GM18505 (cell line): ENCODE measurements around the gene FSTL5.
"Not testable (repeated sequence)": the region's sequence is repeated elsewhere in the genome, so short reads cannot be mapped to it uniquely, and the experiment has no call there.

ENCODE experiments used
- ATAC-seq: cut with Tn5 transposase; IDR thresholded peaks from one replicate; pipeline ENCODE4 v1.9.1; 2021; ENCODE audit not compliant: unreplicated experiment
- POLR2A ChIP-seq: IDR thresholded peaks from 4 replicates; pipeline ENCODE4 v1.6.1; 2011; ENCODE audit warnings: borderline replicate concordance; ENCODE audit not compliant: insufficient read depth, insufficient read length; ENCODE audit errors: extremely low read depth

The FSTL5 gene

DNA sequence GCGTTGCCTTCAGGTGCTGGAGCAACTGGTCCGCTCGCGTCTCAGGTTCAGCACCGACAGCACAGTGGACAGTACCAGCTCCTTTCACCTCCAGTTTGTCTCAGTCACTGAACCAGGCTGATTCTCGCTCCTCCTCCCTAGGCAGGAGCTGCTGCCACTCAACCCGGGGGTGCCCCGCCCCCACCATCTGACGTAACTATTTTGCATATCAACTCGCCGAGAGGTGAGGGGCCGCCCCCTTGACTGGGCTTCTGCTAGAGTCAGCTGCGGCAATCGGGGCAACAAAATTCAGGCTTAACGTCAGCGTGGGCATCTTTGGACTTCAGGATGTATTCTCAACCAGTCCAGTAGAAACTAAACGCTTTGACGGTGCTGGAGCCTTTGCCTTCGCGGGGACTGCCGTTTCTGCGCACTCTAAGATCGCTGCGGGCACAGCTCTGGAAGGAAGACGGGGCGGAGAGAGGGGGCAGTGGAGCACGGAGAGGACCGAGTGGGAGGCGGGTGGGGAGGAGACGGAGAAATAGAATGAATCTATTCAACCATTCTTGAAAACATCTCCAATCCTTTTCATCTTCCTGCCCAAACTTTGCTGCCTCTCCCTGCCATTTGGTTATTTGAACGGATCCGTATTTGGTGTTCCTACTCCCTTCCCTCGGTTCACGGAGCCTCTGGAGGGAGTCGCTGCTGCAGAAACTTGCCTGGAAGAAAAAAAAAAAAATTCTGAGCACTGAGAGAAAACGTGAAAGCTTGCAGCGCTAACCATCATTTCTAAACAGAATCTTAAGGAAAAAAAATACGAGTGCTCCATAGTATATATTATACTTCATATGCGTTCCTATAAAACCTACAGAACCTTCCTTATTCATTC is at the start of gene FSTL5:
TSS of gene FSTL5 (minus strand) at position 109 of the 868 bp plus-strand sequence. CDS start 52,604 bp downstream, outside the sequence.
- TF ChIP-seq POLR2A: no peak
- peak; percentile 98 for ATAC-seq

DNA sequence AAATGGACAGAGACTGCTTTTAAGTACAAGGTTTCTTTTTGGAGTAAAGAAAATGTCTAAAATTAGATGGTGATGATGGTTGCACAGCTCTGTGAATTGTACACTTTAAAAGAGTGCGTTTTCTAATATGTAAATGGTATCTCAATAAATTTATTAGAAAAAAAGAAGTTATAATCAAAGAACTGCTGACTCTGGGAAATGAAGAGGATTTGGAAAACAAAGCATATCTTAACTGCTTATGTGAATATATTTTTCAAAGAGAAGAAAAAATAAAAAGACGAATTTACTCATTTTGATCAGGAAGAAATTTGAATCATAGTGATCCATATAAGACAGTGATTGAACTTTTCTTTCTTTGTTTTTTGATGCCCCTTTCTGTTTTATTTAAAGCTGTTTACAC is 45.9 kb upstream of the FSTL5 start:
- no peak for ATAC-seq
- TF ChIP-seq POLR2A: no peak

DNA sequence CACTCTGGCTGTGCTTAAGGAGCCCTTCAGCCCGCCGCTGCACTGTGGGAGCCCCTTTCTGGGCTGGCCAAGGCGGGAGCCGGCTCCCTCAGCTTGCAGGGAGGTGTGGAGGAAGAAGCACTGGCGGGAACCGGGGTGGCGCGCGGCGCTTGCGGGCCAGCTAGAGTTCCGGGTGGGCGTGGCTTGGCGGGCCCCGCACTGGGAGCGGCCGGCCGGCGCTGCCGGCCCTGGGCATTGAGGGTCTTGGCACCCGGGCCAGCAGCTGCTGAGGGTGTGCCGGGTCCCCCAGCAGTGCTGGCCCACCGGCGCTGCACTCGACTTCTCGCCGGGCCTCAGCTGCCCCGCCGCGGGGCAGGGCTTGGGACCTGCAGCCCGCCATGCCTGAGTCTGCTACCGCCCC is 39.7 kb upstream of the FSTL5 start:
- ATAC-seq: not testable (repeated sequence)

DNA sequence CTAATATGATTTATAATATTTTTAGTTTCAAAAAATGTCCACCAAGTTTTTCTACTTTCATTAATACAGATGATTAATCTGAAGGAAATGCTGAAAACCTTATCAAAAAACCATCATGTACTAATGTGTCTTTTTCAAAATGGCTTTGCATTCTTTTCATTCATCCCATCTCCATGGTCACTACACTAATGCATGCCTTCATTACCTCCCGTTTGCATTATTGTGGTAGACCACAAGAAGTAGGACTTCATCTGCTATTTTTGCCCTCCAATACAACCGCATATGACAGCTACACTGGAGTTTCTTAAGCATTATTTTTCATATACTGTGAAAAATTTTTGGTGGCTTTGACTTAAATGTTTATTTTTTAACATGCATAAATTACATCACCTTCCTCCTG is 37.9 kb upstream of the FSTL5 start:
- ATAC-seq: no peak
- no peak for TF ChIP-seq POLR2A

DNA sequence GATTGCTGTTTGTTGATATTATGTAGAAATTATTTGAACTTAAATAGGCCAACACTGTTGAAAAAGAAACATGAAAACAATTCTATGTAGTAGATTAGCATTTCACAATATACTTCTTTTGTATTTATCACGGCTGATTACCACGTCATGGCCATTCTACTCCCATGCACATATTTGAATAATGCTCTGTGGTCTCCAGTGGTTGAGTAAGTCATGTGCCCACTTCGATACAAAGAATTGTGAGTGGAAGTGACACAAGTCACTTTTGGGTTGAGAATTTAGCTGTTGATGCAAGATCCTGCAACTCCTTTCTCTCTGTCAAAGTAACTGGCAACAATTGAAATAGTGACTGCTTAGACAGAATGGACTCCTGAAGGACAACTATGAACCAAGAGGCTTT is 6.7 kb upstream of the FSTL5 start:
- no peak for TF ChIP-seq POLR2A

DNA sequence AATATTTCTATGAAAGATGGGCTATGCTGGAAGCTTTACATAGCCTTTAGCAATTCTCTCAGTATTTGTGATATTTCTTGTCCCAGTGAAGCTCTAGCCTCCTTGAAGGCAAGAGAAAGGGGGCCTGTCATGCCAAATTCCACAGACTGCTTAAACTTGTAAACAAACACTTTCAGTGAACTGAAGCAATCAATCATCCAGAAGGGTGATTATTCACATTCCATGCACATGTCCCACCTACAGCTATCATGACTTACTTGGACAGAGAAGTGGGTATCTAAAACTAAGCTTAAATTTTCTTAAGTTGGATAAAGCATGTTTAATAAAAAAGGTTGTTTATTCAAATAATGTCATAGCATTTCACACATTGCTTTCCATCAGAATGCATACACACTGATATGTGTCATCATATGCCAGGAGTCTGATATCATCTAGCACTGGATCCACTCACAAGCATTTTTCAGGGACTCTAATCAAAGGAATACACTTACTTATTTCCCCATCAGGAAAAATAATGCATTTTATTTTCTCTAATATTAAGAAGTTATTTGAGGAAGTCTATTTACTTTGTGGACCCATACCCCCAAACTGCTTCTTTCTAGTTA is 1.2 kb upstream of the FSTL5 start:
- TF ChIP-seq POLR2A: no peak
- ATAC-seq: no peak

More for the DNA sequence above, 6.7 kb upstream of the FSTL5 start:
- ATAC-seq: no peak

DNA sequence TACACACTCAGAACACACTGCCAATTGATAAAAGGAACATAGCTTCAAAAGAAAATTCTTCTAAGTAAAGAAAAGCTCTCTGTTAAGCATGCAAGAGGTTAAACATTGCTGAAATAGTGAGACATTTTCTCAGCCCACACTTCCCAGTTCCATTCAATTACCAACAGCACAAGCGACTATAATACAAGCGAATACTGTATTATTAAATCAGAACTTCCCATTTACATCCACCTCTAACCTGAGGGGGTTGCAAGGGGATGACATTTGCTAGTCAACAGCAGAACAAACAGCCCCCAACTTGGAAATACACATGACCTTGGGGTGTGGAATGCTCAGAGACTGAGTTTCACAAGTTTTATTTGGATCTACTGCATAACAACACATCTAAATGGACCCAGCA is 1.1 kb downstream of the FSTL5 start:
- ATAC-seq: no peak
- no peak for TF ChIP-seq POLR2A

DNA sequence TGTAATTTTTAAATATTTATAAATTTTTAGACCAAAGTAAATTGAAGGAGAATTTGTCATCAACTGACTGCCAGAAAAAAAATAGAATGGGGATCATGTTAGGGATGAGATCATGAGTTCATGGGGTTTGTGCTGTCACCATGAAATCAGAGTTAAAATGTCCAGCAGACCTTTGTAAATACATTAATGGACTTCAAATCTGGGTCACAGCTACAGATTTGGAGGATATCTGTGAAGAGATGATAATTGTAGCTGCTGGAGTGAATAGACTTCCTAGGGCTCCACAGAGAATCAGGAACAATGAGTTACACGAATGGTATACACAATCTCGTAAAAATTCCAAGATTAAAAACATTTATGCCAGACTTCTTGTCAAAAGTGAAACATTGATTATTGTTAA is 6.6 kb downstream of the FSTL5 start:
- ATAC-seq: no peak
- TF ChIP-seq POLR2A: no peak

DNA sequence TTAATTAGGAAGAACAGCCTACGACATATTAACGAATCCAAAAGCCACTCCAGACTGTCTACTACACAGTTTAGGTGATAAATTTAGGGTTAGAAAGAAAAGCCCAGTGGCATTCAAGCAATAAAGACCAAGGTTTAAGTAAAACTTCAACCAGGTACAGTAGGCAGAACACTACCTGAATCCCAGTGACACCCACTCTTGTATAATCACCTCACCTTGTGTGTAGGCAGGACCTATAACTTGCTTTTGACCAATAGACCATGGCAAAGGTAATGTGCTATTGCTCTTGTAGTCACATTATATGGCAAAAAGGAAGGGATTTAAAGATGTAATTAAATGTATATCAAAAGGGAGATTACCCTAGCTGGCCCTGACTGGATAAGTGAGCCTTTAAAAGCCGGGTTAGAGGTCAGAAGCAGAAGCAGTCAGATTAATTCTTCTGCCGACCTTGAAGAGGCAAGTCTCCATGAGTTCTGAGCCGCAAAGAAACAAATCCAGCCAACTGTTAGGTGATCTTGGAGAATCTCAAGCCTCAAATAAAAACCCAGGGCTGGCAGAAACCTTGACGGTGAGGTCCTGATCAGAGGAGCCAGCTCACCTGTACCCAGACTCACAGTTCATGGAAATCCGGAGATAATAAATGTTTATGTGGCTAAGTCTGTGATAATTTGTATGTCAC is 8.8 kb downstream of the FSTL5 start:
- ATAC-seq: no peak
- no peak for TF ChIP-seq POLR2A

DNA sequence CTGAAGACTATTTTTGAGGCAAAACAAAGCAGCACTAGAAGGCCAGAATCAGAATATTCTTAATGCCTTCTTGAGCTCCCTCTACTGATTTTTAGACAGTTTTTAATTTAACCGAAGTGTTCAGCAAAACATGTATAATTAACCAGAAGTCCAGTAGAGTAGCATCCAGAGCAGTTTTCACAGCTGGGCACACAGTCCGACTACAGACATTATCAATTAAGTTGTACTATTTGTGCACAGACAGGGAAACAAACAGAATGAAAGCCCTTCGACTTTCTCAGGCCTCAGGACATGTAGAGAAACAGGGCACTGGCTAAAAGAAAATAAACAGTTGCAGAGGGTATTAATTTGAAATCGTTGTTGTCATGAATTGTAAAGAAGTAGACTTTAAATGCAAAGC is 11.9 kb downstream of the FSTL5 start:
- no peak for TF ChIP-seq POLR2A
- no peak for ATAC-seq

DNA sequence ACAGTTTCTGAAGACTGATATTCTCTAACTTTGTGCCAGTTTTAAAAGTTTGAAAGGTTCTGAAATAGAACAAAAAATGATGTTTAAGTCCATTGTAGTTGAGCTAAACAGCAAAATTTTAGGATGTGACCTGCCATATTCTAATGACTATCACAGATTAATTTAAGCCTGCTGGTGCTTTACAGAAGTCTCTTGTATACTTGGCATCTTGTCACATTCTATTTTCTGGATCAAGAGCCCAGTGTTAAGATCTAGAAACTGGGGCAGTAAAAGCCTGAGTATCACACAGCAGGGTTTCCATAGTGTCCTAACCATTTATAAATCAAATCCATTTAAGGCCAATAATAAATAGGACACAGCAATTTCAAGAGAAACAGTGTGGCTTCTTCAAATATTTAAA is 12.4 kb downstream of the FSTL5 start:
- no peak for TF ChIP-seq POLR2A
- ATAC-seq: no peak

DNA sequence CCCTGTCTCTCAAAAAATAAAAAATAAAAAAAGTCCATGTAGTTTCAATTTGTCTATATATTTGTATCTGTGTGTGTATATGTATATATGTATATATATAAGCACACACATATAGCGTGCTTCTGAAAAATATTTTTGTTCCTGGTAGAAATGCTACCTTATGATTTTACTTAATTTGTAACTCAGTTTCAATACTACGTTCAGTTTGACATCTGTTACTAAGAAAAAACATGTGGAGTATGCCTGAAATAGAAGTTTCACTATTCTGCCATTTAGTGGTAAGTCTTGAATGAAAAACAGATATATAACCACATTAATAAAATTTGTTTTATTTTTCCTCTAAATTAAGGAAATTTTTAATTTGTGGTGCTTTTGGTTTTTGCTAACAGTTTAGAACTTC is 14.2 kb downstream of the FSTL5 start:
- no peak for ATAC-seq
- no peak for TF ChIP-seq POLR2A

DNA sequence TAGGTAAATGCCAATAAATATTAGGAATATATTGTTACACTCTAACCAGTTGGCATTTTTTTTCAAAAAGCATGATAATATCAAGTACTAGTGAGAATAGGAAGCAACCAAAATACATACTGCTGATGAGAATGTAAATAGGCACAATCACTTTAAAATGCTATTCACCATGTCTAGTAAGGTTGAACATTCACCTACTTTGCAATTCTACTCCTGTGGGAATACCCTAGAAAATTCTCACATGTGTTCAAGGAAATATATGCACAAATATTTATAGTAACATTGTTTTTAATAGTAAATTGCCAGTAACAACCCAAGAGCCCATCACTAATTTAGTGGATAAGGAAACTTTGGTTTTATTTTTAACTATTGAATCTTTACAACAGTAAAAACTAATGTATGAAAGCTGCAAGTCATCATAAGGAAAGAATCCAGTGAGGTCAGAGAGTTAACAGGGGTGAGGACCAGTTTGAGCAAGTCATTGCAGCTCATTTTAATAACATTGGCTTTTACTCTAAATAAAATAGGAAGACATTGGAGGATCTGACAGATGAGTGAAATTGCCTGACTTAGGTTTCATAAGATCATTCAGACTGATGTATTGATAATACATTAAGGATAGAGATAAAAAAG is 23.6 kb downstream of the FSTL5 start:
- no peak for ATAC-seq

DNA sequence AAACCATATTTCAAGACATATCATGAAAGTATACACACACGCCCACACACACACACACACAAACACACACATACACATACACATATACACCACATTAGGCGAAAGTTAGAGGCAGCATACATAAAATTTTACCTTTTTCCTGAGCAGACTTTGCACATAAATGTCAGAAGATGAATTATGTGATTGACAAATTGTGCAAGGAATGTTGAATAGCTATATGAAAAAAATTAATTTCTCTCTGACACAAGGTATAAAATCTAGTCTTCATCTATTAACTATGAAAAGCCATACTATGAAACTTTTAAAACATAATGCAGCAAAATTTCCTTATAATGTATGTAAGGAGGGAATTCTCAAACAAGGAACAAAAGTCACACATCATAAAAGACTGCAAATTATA is 24.4 kb downstream of the FSTL5 start:
- no peak for ATAC-seq
- TF ChIP-seq POLR2A: no peak

More for the DNA sequence above, 23.6 kb downstream of the FSTL5 start:
- TF ChIP-seq POLR2A: no peak

DNA sequence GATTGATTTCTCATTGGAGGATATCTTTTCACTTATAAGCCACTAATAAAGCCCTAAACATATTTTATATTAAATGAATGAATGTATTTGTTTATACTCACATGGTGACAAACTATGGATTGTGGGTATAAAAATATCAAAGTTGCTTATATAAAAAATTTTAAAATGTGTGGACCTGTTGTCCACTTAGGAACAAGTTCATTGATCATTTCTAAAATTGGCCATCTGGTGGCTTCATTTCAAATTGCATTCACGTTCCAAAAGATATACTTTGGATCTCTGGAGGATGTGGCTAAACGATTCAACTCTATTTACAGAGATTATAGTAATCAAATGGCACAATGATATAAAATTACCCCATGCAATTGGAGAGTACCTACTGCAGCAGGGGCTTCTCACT is 32.5 kb downstream of the FSTL5 start:
- no peak for ATAC-seq
- TF ChIP-seq POLR2A: no peak
